Vagina (tissue), 2 donors: ENCODE data around the gene CBFB.

Source experiments
- POLR2A ChIP-seq, 2 donors: fragments of 450-650 bp; IDR thresholded peaks; one replicate each; pipeline ENCODE4 v1.6.1; 2017; ENCODE audit warnings: antibody characterized with exemption in 2 of 2, mild to moderate bottlenecking in 2 of 2, moderate library complexity in 2 of 2
- POLR2AphosphoS5 ChIP-seq, 2 donors: sonication (generic); formaldehyde crosslinking; IDR thresholded peaks; one replicate each; pipeline ENCODE4 v1.9.0; 2017; ENCODE audit warnings: antibody characterized with exemption in 2 of 2, mild to moderate bottlenecking in 2 of 2, low read depth in 1 of 2; ENCODE audit not compliant: insufficient read depth in 1 of 2
- TF ChIP-seq, protein P1 (sequence below), 3 experiments: fragments of 450-650 bp in 2 of 3; fragments of 200-600 bp in 1 of 3; sonication (generic) in 1 of 3; IDR thresholded peaks; one replicate each; pipeline ENCODE4 v1.5.1; 2017 to 2019; ENCODE audit warnings: antibody characterized with exemption in 3 of 3, mild to moderate bottlenecking in 2 of 3, moderate library complexity in 2 of 3

DNA sequence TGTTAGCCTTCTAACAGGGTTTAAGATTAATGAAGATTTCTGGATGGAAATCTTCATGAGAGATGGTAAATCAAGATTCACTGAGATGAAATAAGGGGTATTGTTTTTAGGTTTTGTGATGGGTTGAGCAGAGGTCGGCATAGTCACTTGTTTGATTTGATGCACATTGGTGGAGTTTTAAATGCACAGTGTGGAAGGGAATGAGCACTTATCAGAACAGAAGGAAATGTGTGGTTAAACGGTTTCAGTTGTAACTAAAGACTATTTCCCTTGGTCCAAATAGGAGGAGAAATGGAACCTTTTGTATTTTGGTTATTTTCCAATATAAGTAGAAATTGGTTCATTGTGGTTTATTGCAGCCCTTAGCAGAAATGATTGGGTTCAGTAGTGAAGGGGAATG is 34.1 kb downstream of the CBFB start:
- TF ChIP-seq POLR2AphosphoS5 (IDR thresholded peaks at IDR 0.05; ENCODE audit: insufficient read depth in 1 of 2, low read depth in 1 of 2): no peak
- TF ChIP-seq, protein P1, sequence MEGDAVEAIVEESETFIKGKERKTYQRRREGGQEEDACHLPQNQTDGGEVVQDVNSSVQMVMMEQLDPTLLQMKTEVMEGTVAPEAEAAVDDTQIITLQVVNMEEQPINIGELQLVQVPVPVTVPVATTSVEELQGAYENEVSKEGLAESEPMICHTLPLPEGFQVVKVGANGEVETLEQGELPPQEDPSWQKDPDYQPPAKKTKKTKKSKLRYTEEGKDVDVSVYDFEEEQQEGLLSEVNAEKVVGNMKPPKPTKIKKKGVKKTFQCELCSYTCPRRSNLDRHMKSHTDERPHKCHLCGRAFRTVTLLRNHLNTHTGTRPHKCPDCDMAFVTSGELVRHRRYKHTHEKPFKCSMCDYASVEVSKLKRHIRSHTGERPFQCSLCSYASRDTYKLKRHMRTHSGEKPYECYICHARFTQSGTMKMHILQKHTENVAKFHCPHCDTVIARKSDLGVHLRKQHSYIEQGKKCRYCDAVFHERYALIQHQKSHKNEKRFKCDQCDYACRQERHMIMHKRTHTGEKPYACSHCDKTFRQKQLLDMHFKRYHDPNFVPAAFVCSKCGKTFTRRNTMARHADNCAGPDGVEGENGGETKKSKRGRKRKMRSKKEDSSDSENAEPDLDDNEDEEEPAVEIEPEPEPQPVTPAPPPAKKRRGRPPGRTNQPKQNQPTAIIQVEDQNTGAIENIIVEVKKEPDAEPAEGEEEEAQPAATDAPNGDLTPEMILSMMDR (IDR thresholded peaks at IDR 0.05): no peak
- TF ChIP-seq POLR2A (IDR thresholded peaks at IDR 0.05): no peak
